ENCODE data around the gene UNKL. TPM values are rescaled to one million over a fixed set of nuclear protein-coding genes. Genes with fewer than 3 reads are reported as not detected.

Gene UNKL
- total and polyA plus RNA-seq, 2 of the 8 experiments (the other 6 are each of a cell fraction or from before 2014, with no cell fraction given), result 25.1 to 31.8 TPM

DNA sequence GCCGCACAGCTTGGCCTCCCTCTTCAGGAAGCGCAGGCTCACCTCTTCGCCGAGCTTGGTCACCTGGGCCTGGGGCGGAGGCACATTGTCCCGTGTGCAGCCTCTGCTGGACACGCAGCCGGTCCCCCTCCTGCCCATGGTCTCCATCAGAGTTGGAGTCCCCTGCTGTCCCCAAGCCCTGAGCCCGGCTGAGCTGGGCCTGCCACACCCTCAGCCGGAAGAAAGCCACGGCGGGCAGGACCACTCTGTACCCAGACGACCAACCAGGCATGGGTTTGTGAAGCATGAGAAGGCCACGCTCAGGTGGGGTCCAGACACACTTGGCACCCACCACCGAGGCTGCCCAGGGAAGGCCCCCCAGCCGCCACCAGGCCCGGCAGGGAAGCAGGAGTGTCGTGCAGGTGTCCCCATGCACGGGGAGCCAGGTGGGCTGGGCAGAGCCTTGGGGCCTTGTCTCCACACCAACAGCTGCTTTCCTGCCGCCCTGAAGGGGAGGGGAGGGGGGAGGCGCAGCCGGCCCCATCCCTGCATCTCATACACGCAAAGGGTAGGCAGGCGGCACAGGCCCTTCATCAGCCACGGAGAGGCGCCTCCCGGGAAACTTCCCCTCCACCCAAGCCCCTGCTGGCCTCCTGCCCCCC, 24.7 kb upstream of the UNKL start (continued):
- TF ChIP-seq HDAC2 (IDR thresholded peaks at IDR 0.05; ENCODE audit: borderline replicate concordance in 1 of 2, low read depth in 2 of 2, low read length in 2 of 2) (no peak), CHD7 (IDR thresholded peaks at IDR 0.05; ENCODE audit: insufficient replicate concordance, low read length) (no peak), NANOG (IDR thresholded peaks at IDR 0.05; ENCODE audit: insufficient read depth, low read depth, low read length, poor library complexity, severe bottlenecking) (no peak), HDAC6 (IDR thresholded peaks at IDR 0.05; ENCODE audit: low read depth, low read length) (no peak), SIX5 (IDR thresholded peaks at IDR 0.05; ENCODE audit: low read depth, low read length) (no peak), KDM4A (IDR thresholded peaks at IDR 0.05; ENCODE audit: low read depth, low read length, severe bottlenecking) (no peak), SRF (IDR thresholded peaks at IDR 0.05; ENCODE audit: low read depth, low read length) (no peak), EP300 (IDR thresholded peaks at IDR 0.05; ENCODE audit: borderline replicate concordance in 1 of 2, low read depth in 2 of 2, low read length in 2 of 2) (no peak)
